Hepatocyte (in vitro differentiated cells): ENCODE results near the gene INHBA. TPM values are rescaled to one million over a fixed set of nuclear protein-coding genes. Genes with fewer than 3 reads are reported as not detected.
A peak's percentile ranks its signal among the peaks of the same experiment; 100 is the strongest.

Experiments
- DNase-seq: peaks from one replicate; pipeline ENCODE4 v3.0.0-alpha.2; 2016; ENCODE audit warnings: low spot score
- H2AFZ ChIP-seq: fragments of 200-600 bp; sonication (generic); 2 replicates; pipeline ENCODE4 v1.6.0; 2016; ENCODE audit warnings: antibody characterized with exemption, mild to moderate bottlenecking
- H3K27ac ChIP-seq: fragments of 200-600 bp; sonication (generic); 2 replicates; pipeline ENCODE4 v1.5.1; 2016; ENCODE audit warnings: mild to moderate bottlenecking
- H3K27me3 ChIP-seq: fragments of 200-600 bp; sonication (generic); 2 replicates; pipeline ENCODE4 v1.6.1; 2016
- H3K36me3 ChIP-seq: fragments of 200-600 bp; sonication (generic); replicated peaks from 2 replicates; pipeline ENCODE4 v1.5.1; 2016; ENCODE audit warnings: low read depth; ENCODE audit not compliant: insufficient read depth
- H3K4me1 ChIP-seq: fragments of 200-600 bp; sonication (generic); 2 replicates; pipeline ENCODE4 v1.5.1; 2016; ENCODE audit warnings: mild to moderate bottlenecking, moderate library complexity; ENCODE audit not compliant: insufficient read depth
- H3K4me2 ChIP-seq: fragments of 200-600 bp; sonication (generic); 2 replicates; pipeline ENCODE4 v1.6.0; 2016
- H3K4me3 ChIP-seq: fragments of 200-600 bp; sonication (generic); 2 replicates; pipeline ENCODE4 v1.5.1; 2016; ENCODE audit warnings: mild to moderate bottlenecking
- H3K79me2 ChIP-seq: fragments of 200-600 bp; sonication (generic); 2 replicates; pipeline ENCODE4 v1.6.0; 2017; ENCODE audit warnings: mild to moderate bottlenecking
- H3K9me2 ChIP-seq: fragments of 200-600 bp; sonication (generic); replicated peaks from 2 replicates; pipeline ENCODE4 v1.6.0; 2017; ENCODE audit warnings: mild to moderate bottlenecking; ENCODE audit not compliant: insufficient read depth
- H3K9me3 ChIP-seq: fragments of 200-600 bp; sonication (generic); 2 replicates; pipeline ENCODE4 v1.5.1; 2016; ENCODE audit warnings: low read depth, mild to moderate bottlenecking
- H4K20me1 ChIP-seq: fragments of 200-600 bp; sonication (generic); 2 replicates; pipeline ENCODE4 v1.6.0; 2016; ENCODE audit warnings: mild to moderate bottlenecking; ENCODE audit not compliant: insufficient read depth, poor library complexity, severe bottlenecking
- EZH2 ChIP-seq: fragments of 200-600 bp; sonication (generic); IDR thresholded peaks from 2 replicates; pipeline ENCODE4 v1.6.1; 2016; ENCODE audit warnings: antibody characterized with exemption, mild to moderate bottlenecking, borderline replicate concordance
- EZH2phosphoT487 ChIP-seq: fragments of 200-600 bp; sonication (generic); IDR thresholded peaks from one replicate; pipeline ENCODE4 v1.6.1; 2018; ENCODE audit warnings: antibody characterized with exemption, mild to moderate bottlenecking, low read depth, moderate library complexity; ENCODE audit not compliant: unreplicated experiment, severe bottlenecking
- WGBS: methylation state at CpG from one replicate; pipeline ENCODE4 v1.1.6; 2016; ENCODE audit warnings: low lambda C conversion rate; ENCODE audit errors: missing lambda C conversion rate; 5-methylcytosine and 5-hydroxymethylcytosine counted together
- polyA plus RNA-seq: library from polyadenylated mRNA; unstranded; fragments of >200 nt; fragmentation: Nextera tagmentation; extraction: Ambion mirVana; gene quantifications from 2 replicates; pipeline ENCODE4 v1.2.1, GENCODE V29; 2016
- total RNA-seq: library from RNA; depleted of rRNA; stranded (reverse); fragments of >200 nt; gene quantifications from 2 replicates; pipeline ENCODE4 v1.2.3, GENCODE V29; 2014
- TF ChIP-seq, protein P1 (sequence below): fragments of 200-600 bp; sonication (generic); IDR thresholded peaks from 2 replicates; pipeline ENCODE4 v1.5.1; 2016; ENCODE audit warnings: antibody characterized with exemption, mild to moderate bottlenecking; ENCODE audit not compliant: poor library complexity

The INHBA gene
- total and polyA plus RNA-seq, 2 experiments from 2014 or later = 7.0 to 8.2 TPM

DNA sequence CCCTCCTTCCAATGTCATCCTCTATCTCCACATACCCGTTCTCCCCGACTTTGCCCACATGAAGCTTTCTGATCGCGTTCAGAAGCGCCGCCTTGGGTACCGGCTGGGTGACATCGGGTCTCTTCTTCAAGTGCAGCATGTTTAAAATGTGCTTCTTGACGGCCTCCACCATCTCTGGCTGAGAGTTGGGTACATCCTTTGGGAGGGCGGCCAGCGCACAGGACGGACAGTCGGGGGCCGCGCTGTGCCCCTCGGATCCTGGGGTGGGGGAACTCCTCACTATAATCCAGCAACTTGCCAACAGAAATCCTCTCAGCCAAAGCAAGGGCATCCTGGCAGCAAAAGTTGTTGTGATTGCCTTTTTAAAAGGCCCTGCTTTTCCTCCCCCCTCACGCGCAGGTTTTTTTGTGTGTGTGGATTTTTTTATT, 2.8 kb downstream of the INHBA start:
- Histone ChIP-seq H3K27me3 (peaks cover 30% of the 10 kb centered on the region), H3K9me2 (no peaks in the 10 kb centered on the region)
- 6% methylated on average over 18 of the region's 18 CpGs for WGBS

DNA sequence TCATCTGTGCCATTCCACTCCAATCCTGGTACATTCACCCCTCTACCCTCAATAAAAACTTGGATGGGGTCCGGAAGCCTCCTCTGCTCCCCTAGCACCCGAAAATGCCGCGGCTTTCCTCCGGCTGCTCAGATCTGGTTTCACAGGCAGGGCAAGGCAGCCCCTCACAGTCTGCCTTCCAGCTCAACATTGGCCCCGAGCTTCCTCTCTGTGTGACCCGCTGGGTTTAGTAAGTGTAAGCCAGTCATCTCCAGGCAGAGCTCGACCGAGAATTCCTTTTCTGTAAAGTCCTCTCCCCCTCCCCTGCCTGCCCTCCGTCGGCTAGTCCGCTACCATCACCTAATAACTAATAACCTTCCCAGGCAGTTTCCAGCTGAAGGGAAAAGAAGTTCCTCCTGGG, 3.4 kb downstream of the INHBA start:
- peaks cover 3% of the 10 kb centered on the region for H3K4me1 ChIP-seq
- H3K27ac ChIP-seq = peak overlapping the region; percentile 81
- H3K9me3 ChIP-seq = no peaks in the 10 kb centered on the region
- 7% methylated on average over 12 of the region's 12 CpGs for WGBS
- peaks cover 30% of the 10 kb centered on the region for H3K27me3 ChIP-seq
- no peaks in the 10 kb centered on the region for H4K20me1 ChIP-seq
- no peak overlapping the region for H2AFZ ChIP-seq
- no peaks in the 10 kb centered on the region for H3K36me3 ChIP-seq
- H3K4me2 ChIP-seq = peak overlapping the region; percentile 70
- DNase-seq = no peak
- TF ChIP-seq, protein P1, sequence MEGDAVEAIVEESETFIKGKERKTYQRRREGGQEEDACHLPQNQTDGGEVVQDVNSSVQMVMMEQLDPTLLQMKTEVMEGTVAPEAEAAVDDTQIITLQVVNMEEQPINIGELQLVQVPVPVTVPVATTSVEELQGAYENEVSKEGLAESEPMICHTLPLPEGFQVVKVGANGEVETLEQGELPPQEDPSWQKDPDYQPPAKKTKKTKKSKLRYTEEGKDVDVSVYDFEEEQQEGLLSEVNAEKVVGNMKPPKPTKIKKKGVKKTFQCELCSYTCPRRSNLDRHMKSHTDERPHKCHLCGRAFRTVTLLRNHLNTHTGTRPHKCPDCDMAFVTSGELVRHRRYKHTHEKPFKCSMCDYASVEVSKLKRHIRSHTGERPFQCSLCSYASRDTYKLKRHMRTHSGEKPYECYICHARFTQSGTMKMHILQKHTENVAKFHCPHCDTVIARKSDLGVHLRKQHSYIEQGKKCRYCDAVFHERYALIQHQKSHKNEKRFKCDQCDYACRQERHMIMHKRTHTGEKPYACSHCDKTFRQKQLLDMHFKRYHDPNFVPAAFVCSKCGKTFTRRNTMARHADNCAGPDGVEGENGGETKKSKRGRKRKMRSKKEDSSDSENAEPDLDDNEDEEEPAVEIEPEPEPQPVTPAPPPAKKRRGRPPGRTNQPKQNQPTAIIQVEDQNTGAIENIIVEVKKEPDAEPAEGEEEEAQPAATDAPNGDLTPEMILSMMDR = no peak
- no peak for TF ChIP-seq EZH2phosphoT487
- no peak for TF ChIP-seq EZH2
- H3K9me2 ChIP-seq = no peaks in the 10 kb centered on the region
- peaks cover 19% of the 10 kb centered on the region for H3K79me2 ChIP-seq
- H3K4me3 ChIP-seq = peak overlapping the region; percentile 28

More for the DNA sequence above, 2.8 kb downstream of the INHBA start:
- TF ChIP-seq, protein P1 = no peak
- TF ChIP-seq EZH2 = peak; percentile 55
- H4K20me1 ChIP-seq = no peaks in the 10 kb centered on the region
- H3K4me3 ChIP-seq = peak overlapping the region; percentile 28
- H3K79me2 ChIP-seq = peaks cover 16% of the 10 kb centered on the region
- peaks cover 3% of the 10 kb centered on the region for H3K4me1 ChIP-seq
- peak overlapping the region; percentile 70 for H3K4me2 ChIP-seq
- H3K9me3 ChIP-seq = no peaks in the 10 kb centered on the region
- no peak overlapping the region for H2AFZ ChIP-seq
- peak overlapping the region; percentile 81 for H3K27ac ChIP-seq
- no peaks in the 10 kb centered on the region for H3K36me3 ChIP-seq
- DNase-seq = no peak

DNA sequence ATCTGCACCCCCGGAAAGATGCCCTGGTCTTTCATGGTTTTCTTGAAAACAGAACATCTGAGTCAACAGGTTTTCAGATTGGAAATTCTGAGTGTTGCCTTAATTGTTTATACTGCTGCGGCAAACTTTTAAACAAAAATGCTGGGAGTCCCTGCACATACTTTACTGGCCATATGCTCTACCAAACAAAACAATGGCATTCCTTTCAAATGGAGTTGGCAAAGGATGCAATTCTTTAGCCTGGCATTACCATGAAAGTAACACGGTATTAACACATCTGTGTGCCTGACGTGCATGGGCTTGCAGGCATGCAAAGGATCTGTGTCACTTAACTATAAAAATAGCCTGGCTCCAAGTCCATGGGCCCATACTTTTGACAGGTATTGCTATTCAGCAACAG, 4.2 kb downstream of the INHBA start:
- no peaks in the 10 kb centered on the region for H4K20me1 ChIP-seq
- peak overlapping the region; percentile 28 for H3K4me3 ChIP-seq
- peaks cover 3% of the 10 kb centered on the region for H3K4me1 ChIP-seq
- no peak for DNase-seq
- H3K9me2 ChIP-seq = no peaks in the 10 kb centered on the region
- TF ChIP-seq EZH2phosphoT487 (no peak), EZH2 (no peak)
- TF ChIP-seq, protein P1 = no peak
- H3K27me3 ChIP-seq = peaks cover 30% of the 10 kb centered on the region
- WGBS = 33% methylated on average over 4 of the region's 4 CpGs
- no peaks in the 10 kb centered on the region for H3K9me3 ChIP-seq
- no peak overlapping the region for H2AFZ ChIP-seq
- H3K27ac ChIP-seq = peak overlapping the region; percentile 81
- peak overlapping the region; percentile 70 for H3K4me2 ChIP-seq
- H3K79me2 ChIP-seq = peaks cover 22% of the 10 kb centered on the region
- H3K36me3 ChIP-seq = no peaks in the 10 kb centered on the region

DNA sequence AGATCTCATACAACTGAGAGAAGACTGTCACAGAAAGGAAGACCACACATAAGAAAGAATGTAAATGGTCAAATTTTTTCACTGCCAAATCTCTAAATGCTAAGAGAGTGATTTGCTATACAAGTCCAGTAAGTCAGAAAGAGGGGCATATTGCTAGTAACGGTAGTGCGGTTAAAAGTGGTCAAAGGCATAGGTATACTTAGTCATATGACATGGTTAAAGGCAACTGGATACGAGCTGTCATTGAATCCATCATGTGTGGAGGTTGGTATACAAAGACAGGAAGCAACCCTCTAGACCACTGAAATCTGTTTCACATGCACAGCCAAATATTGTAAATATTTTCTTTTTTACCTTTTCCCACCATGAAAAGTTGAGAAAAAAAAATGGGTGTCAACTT, 4.8 kb downstream of the INHBA start:
- H3K9me2 ChIP-seq = no peaks in the 10 kb centered on the region
- no peaks in the 10 kb centered on the region for H3K9me3 ChIP-seq
- peaks cover 22% of the 10 kb centered on the region for H3K79me2 ChIP-seq
- H3K27me3 ChIP-seq = peaks cover 30% of the 10 kb centered on the region
- peak overlapping the region; percentile 1 for H3K4me3 ChIP-seq
- 73% methylated on average over 3 of the region's 3 CpGs for WGBS
- H3K4me2 ChIP-seq = peak overlapping the region; percentile 70
- DNase-seq = no peak
- H2AFZ ChIP-seq = no peak overlapping the region
- no peaks in the 10 kb centered on the region for H3K36me3 ChIP-seq
- TF ChIP-seq, protein P1 = no peak
- TF ChIP-seq EZH2 = no peak
- no peak for TF ChIP-seq EZH2phosphoT487
- peaks cover 6% of the 10 kb centered on the region for H3K4me1 ChIP-seq
- peak overlapping the region; percentile 81 for H3K27ac ChIP-seq
- no peaks in the 10 kb centered on the region for H4K20me1 ChIP-seq
